Osteoblast (primary cell): ENCODE results near the gene PAF1. TPM values are rescaled to one million over a fixed set of nuclear protein-coding genes. Genes with fewer than 3 reads are reported as not detected.

Experiments
- DNase-seq: peaks from one replicate; pipeline ENCODE4 v3.0.0; 2011; ENCODE audit warnings: low spot score, mixed read lengths; ENCODE audit not compliant: insufficient read length; ENCODE audit errors: missing footprints
- H2AFZ ChIP-seq: 2 replicates; pipeline ENCODE4 v1.6.0; 2011; ENCODE audit warnings: mild to moderate bottlenecking, low read length
- H3K27ac ChIP-seq: 2 replicates; pipeline ENCODE4 v1.5.1; 2011; ENCODE audit warnings: mild to moderate bottlenecking, low read depth, low read length, moderate library complexity
- H3K27me3 ChIP-seq: 2 replicates; pipeline ENCODE4 v1.6.0; 2012; ENCODE audit warnings: mild to moderate bottlenecking, control low read depth, inconsistent platforms, low read length, moderate library complexity; ENCODE audit not compliant: insufficient read depth
- H3K36me3 ChIP-seq: 2 replicates; pipeline ENCODE4 v1.5.1; 2011; ENCODE audit warnings: mild to moderate bottlenecking, low read length, control low read depth, moderate library complexity; ENCODE audit not compliant: insufficient read depth
- H3K4me1 ChIP-seq: 2 replicates; pipeline ENCODE4 v1.5.1; 2011; ENCODE audit warnings: mild to moderate bottlenecking, low read length, control low read depth, moderate library complexity; ENCODE audit not compliant: insufficient read depth
- H3K4me2 ChIP-seq: 2 replicates; pipeline ENCODE4 v1.6.0; 2011; ENCODE audit warnings: mild to moderate bottlenecking, low read length; ENCODE audit not compliant: insufficient read depth
- H3K4me3 ChIP-seq: fragments of 200-600 bp; sonication (generic); 3 replicates; pipeline ENCODE4 v1.5.1; 2012; ENCODE audit warnings: mild to moderate bottlenecking, low read length, inconsistent platforms; ENCODE audit not compliant: insufficient read depth
- H3K79me2 ChIP-seq: 2 replicates; pipeline ENCODE4 v1.6.0; 2012; ENCODE audit warnings: mild to moderate bottlenecking, low read length, control low read depth, inconsistent platforms; ENCODE audit not compliant: insufficient read depth
- H3K9me3 ChIP-seq: 2 replicates; pipeline ENCODE4 v1.5.1; 2011; ENCODE audit warnings: low read depth, low read length, control low read depth
- H4K20me1 ChIP-seq: 2 replicates; pipeline ENCODE4 v1.6.0; 2012; ENCODE audit warnings: mild to moderate bottlenecking, low read length, control low read depth; ENCODE audit not compliant: insufficient read depth
- total RNA-seq: library from RNA; depleted of rRNA; stranded (reverse); fragments of >200 nt; gene quantifications from 2 replicates; pipeline ENCODE4 v1.2.3, GENCODE V29; 2012
- TF ChIP-seq, protein P1 (sequence below): IDR thresholded peaks from 2 replicates; pipeline ENCODE4 v1.5.1; 2011; ENCODE audit warnings: mild to moderate bottlenecking, low read depth, low read length, moderate library complexity; ENCODE audit errors: extremely low read depth

Gene PAF1
- total RNA-seq, 1 donor = 29.3 TPM

DNA sequence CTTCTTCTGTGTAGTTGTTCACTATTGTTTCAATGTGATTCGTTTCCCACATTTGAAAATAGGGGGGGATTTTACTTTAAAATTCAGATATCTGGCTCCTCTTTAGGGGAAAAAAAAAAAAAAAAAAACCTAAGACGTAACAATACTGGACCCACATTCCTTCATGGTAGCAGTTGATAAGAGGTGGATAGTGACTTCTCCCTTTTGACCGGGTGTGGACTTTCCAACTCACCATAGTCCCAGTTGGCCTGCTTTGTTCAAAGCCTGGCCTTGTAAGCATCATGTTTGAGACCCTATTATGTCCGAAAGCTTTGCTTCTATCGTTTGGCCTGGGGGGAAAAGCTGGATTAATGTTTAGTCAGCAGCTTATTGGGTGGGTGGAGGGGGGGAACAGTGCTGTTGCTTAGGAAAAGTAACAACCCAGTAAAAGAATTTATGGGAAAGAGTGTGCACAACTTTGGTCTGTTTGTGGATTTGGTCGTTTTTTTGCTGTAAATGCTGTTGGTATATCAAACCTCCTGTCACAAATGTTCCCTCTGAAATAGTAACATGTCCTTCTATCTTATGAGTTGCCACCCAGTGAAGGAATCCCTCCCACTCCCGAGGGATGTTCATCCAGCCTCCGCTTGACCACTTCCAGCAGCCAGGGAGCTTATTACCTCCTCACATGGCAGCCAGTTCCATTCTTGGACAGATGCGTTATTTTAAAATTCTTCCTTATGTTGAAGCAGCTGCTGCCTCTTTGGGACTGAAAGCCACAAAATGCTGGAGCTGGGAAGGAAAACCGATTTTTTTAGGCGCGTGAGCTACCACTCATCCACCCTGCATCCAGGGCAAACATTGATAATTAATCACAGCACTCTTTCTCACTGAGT is 38.3 kb downstream of the PAF1 start:
- no peaks in the 10 kb centered on the region for H3K9me3 ChIP-seq
- peaks cover 30% of the 10 kb centered on the region for H3K4me1 ChIP-seq
- no peaks in the 10 kb centered on the region for H3K27me3 ChIP-seq
- peak overlapping the region; percentile 60 for H3K27ac ChIP-seq
- DNase-seq = peak; percentile 86
- no peak overlapping the region for H3K4me3 ChIP-seq
- peak overlapping the region; percentile 65 for H3K4me2 ChIP-seq
- TF ChIP-seq, protein P1, sequence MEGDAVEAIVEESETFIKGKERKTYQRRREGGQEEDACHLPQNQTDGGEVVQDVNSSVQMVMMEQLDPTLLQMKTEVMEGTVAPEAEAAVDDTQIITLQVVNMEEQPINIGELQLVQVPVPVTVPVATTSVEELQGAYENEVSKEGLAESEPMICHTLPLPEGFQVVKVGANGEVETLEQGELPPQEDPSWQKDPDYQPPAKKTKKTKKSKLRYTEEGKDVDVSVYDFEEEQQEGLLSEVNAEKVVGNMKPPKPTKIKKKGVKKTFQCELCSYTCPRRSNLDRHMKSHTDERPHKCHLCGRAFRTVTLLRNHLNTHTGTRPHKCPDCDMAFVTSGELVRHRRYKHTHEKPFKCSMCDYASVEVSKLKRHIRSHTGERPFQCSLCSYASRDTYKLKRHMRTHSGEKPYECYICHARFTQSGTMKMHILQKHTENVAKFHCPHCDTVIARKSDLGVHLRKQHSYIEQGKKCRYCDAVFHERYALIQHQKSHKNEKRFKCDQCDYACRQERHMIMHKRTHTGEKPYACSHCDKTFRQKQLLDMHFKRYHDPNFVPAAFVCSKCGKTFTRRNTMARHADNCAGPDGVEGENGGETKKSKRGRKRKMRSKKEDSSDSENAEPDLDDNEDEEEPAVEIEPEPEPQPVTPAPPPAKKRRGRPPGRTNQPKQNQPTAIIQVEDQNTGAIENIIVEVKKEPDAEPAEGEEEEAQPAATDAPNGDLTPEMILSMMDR = no peak
- H3K36me3 ChIP-seq = peaks cover 72% of the 10 kb centered on the region
- H2AFZ ChIP-seq = no peak overlapping the region
- peaks cover 31% of the 10 kb centered on the region for H4K20me1 ChIP-seq
- H3K79me2 ChIP-seq = peaks cover 85% of the 10 kb centered on the region

DNA sequence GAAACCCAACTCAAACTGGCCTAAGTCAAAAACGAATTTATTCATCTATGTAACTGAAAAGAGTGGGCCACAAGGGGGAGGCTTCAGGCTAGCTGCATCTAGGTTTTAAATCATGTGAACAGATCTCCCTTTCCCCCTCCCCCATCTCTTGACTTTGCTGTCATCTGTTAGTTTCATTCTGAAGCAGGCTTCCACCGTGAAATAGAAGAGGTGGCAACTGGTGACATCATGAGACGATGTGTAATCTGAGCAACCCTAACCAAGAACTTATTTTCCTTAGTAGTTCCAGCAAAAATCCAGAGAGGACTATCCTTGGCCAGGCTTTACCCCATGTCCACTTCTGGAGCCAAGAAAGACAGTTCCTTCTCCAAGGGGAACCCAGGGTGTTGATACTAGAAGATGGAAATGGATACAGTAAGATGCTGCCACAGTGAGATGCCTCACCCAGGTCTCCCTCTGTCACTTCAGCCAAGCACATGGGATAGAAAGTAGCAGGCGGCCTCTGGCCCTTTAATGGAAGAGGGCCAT is 39.3 kb downstream of the PAF1 start:
- H3K27me3 ChIP-seq = no peaks in the 10 kb centered on the region
- H3K79me2 ChIP-seq = peaks cover 86% of the 10 kb centered on the region
- peak overlapping the region; percentile 65 for H3K4me2 ChIP-seq
- TF ChIP-seq, protein P1 = peak; percentile 21
- no peak overlapping the region for H3K4me3 ChIP-seq
- H3K36me3 ChIP-seq = peaks cover 62% of the 10 kb centered on the region
- H3K27ac ChIP-seq = peak overlapping the region; percentile 60
- peaks cover 39% of the 10 kb centered on the region for H3K4me1 ChIP-seq
- H2AFZ ChIP-seq = no peak overlapping the region
- peaks cover 39% of the 10 kb centered on the region for H4K20me1 ChIP-seq
- peak; percentile 88 for DNase-seq
- H3K9me3 ChIP-seq = no peaks in the 10 kb centered on the region

DNA sequence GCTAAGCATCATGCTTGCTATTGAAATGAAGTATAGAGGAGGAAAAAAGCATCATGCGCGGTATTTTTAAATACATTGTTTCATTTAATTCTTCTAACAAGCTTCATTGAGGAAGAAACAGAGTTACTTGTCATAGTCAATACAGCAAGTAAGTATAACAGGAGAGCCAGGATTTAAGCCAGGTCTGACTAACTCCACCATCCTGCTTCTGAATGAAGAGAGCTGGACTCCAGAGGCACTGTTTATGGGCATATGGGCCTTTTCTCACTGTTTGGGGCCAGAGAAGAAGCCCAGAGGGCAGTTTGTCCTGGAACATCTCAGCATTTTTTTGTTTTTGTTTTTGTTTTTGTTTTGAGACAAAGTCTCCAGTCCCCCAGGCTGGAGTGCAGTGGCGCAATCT is 40.8 kb downstream of the PAF1 start:
- Histone ChIP-seq H3K4me2 (no peak overlapping the region), H3K4me1 (peaks cover 41% of the 10 kb centered on the region), H3K79me2 (peaks cover 89% of the 10 kb centered on the region), H3K9me3 (no peaks in the 10 kb centered on the region), H3K4me3 (no peak overlapping the region), H3K36me3 (peaks cover 48% of the 10 kb centered on the region), H3K27ac (no peak overlapping the region), H2AFZ (no peak overlapping the region), H3K27me3 (no peaks in the 10 kb centered on the region), H4K20me1 (peaks cover 48% of the 10 kb centered on the region)
- peak; percentile 75 for DNase-seq
- TF ChIP-seq, protein P1 = no peak

DNA sequence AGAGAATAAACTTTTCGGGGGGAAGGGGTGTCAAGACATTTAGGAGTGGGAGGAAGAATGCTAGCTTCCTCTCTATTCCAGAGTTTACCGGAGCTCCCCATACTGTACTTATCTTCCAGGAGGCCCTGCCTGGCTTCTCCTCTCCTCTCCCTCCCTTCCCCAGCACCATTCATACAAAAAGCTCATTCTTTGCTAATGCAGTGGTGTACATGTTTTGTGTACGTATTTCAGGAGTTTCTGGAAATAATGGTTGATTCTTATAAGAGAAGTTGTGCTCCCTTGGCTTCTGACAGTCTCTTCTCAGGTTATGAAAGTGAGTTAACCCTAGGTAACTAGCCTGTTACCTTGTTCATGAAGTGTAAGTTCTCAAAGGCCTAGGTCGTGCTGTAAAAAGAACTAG is 41.6 kb downstream of the PAF1 start:
- Histone ChIP-seq H3K79me2 (peaks cover 91% of the 10 kb centered on the region), H3K4me1 (peaks cover 41% of the 10 kb centered on the region), H3K4me2 (no peak overlapping the region), H4K20me1 (peaks cover 52% of the 10 kb centered on the region), H3K36me3 (peaks cover 39% of the 10 kb centered on the region), H3K4me3 (no peak overlapping the region), H2AFZ (no peak overlapping the region), H3K9me3 (no peaks in the 10 kb centered on the region), H3K27ac (no peak overlapping the region), H3K27me3 (no peaks in the 10 kb centered on the region)
- TF ChIP-seq, protein P1 = no peak
- DNase-seq = no peak
